ENCODE measurements around the gene APOBEC3A.

Gene APOBEC3A

GRCh38 chr22:38930512-38930911, 26.9 kb upstream of the APOBEC3A start:
- Histone ChIP-seq H3K9ac (ENCODE audit: low read depth, low read length) (no peak overlapping the region), H3K27me3 (ENCODE audit: control insufficient read depth, insufficient read depth, low read length) (peaks cover 45% of the 10 kb centered on the region), H3K9me3 (replicated peaks; ENCODE audit: low read length) (no peaks in the 10 kb centered on the region), H3K4me2 (ENCODE audit: low read length) (no peak overlapping the region), H3K36me3 (ENCODE audit: insufficient read depth, low read length) (no peaks in the 10 kb centered on the region), H3K4me3 (ENCODE audit: low read length) (no peak overlapping the region), H3K4me1 (ENCODE audit: control insufficient read depth, insufficient read depth, low read length) (peaks cover 11% of the 10 kb centered on the region)

- Histone ChIP-seq H3K36me3 (ENCODE audit: insufficient read depth, low read length) (no peaks in the 10 kb centered on the region), H3K4me3 (ENCODE audit: low read length) (no peak overlapping the region), H3K4me2 (ENCODE audit: low read length) (no peak overlapping the region), H3K27me3 (ENCODE audit: control insufficient read depth, insufficient read depth, low read length) (peaks cover 74% of the 10 kb centered on the region), H3K4me1 (ENCODE audit: control insufficient read depth, insufficient read depth, low read length) (no peaks in the 10 kb centered on the region), H3K9me3 (replicated peaks; ENCODE audit: low read length) (no peaks in the 10 kb centered on the region), H3K9ac (ENCODE audit: low read depth, low read length) (no peak overlapping the region)
Observed at GRCh38 chr22:38935023-38935422, 22.4 kb upstream of the APOBEC3A start.

GRCh38 chr22:38935616-38936015, 21.8 kb upstream of the APOBEC3A start:
- Histone ChIP-seq H3K4me2 (ENCODE audit: low read length) (no peak overlapping the region), H3K4me1 (ENCODE audit: control insufficient read depth, insufficient read depth, low read length) (no peaks in the 10 kb centered on the region), H3K4me3 (ENCODE audit: low read length) (no peak overlapping the region), H3K36me3 (ENCODE audit: insufficient read depth, low read length) (no peaks in the 10 kb centered on the region), H3K9ac (ENCODE audit: low read depth, low read length) (no peak overlapping the region), H3K27me3 (ENCODE audit: control insufficient read depth, insufficient read depth, low read length) (peaks cover 73% of the 10 kb centered on the region), H3K9me3 (replicated peaks; ENCODE audit: low read length) (no peaks in the 10 kb centered on the region)

- H3K4me1 ChIP-seq (ENCODE audit: control insufficient read depth, insufficient read depth, low read length): no peaks in the 10 kb centered on the region
- H3K4me3 ChIP-seq (ENCODE audit: low read length): no peak overlapping the region
- H3K36me3 ChIP-seq (ENCODE audit: insufficient read depth, low read length): no peaks in the 10 kb centered on the region
- no peak overlapping the region for H3K9ac ChIP-seq (ENCODE audit: low read depth, low read length)
- no peak overlapping the region for H3K4me2 ChIP-seq (ENCODE audit: low read length)
- peaks cover 79% of the 10 kb centered on the region for H3K27me3 ChIP-seq (ENCODE audit: control insufficient read depth, insufficient read depth, low read length)
- no peaks in the 10 kb centered on the region for H3K9me3 ChIP-seq (replicated peaks; ENCODE audit: low read length)
Observed at GRCh38 chr22:38936562-38936961, 20.8 kb upstream of the APOBEC3A start.

DNA sequence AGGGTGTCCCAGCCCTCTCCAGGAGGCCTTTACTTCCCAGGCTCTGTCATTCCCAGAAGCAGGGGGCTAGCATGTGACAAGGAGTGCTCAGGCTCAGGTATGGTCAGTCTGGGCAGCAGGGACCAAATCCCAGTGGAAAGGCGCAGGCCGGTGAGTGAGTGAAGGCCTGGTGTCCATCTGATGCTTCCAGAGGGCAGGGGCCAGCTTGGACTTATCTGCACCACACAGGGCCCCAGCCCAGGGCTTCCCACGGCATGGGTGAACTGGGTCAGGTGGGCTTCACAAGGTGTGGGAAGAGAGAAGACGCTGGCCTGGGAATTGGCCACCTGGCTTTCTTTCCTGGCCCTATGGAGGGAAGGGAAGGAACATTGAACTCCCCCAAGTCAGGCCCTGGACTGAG, 20.4 kb upstream of the APOBEC3A start:
- Histone ChIP-seq H3K4me3 (ENCODE audit: low read length) (no peak overlapping the region), H3K36me3 (ENCODE audit: insufficient read depth, low read length) (no peaks in the 10 kb centered on the region), H3K4me1 (ENCODE audit: control insufficient read depth, insufficient read depth, low read length) (no peaks in the 10 kb centered on the region), H3K9ac (ENCODE audit: low read depth, low read length) (no peak overlapping the region), H3K27me3 (ENCODE audit: control insufficient read depth, insufficient read depth, low read length) (peaks cover 83% of the 10 kb centered on the region), H3K4me2 (ENCODE audit: low read length) (no peak overlapping the region), H3K9me3 (replicated peaks; ENCODE audit: low read length) (no peaks in the 10 kb centered on the region)

- Histone ChIP-seq H3K36me3 (ENCODE audit: insufficient read depth, low read length) (no peaks in the 10 kb centered on the region), H3K4me1 (ENCODE audit: control insufficient read depth, insufficient read depth, low read length) (no peaks in the 10 kb centered on the region), H3K4me3 (ENCODE audit: low read length) (no peak overlapping the region), H3K9ac (ENCODE audit: low read depth, low read length) (no peak overlapping the region), H3K27me3 (ENCODE audit: control insufficient read depth, insufficient read depth, low read length) (peaks cover 80% of the 10 kb centered on the region), H3K4me2 (ENCODE audit: low read length) (no peak overlapping the region), H3K9me3 (replicated peaks; ENCODE audit: low read length) (no peaks in the 10 kb centered on the region)
Observed at GRCh38 chr22:38937541-38937940, 19.9 kb upstream of the APOBEC3A start.

GRCh38 chr22:38938221-38938620, 19.2 kb upstream of the APOBEC3A start:
- peaks cover 80% of the 10 kb centered on the region for H3K27me3 ChIP-seq (ENCODE audit: control insufficient read depth, insufficient read depth, low read length)
- no peaks in the 10 kb centered on the region for H3K9me3 ChIP-seq (replicated peaks; ENCODE audit: low read length)
- H3K4me1 ChIP-seq (ENCODE audit: control insufficient read depth, insufficient read depth, low read length): no peaks in the 10 kb centered on the region
- H3K36me3 ChIP-seq (ENCODE audit: insufficient read depth, low read length): no peaks in the 10 kb centered on the region
- no peak overlapping the region for H3K4me3 ChIP-seq (ENCODE audit: low read length)
- no peak overlapping the region for H3K9ac ChIP-seq (ENCODE audit: low read depth, low read length)
- H3K4me2 ChIP-seq (ENCODE audit: low read length): no peak overlapping the region

DNA sequence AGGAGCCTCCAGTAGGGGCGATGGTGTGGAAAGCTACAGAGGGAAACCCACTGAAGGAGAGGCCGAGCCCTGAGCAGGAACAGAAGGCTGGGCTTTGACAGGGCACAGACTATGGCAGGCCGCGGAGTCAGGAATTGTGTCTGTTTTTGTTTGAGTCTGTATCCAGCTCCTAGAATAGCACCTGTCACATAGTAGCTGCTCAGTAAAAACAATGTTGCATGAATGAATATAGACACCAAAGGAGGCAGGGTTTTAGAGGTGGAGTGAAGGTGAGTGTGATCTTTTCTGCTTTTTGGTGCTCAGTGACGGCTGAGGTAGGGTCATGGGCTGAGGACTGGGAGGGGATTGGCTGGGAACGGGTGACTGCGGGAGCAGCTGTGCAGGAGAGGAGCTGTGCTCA, 18.5 kb upstream of the APOBEC3A start:
- no peak overlapping the region for H3K9ac ChIP-seq (ENCODE audit: low read depth, low read length)
- peaks cover 82% of the 10 kb centered on the region for H3K27me3 ChIP-seq (ENCODE audit: control insufficient read depth, insufficient read depth, low read length)
- H3K36me3 ChIP-seq (ENCODE audit: insufficient read depth, low read length): no peaks in the 10 kb centered on the region
- no peak overlapping the region for H3K4me2 ChIP-seq (ENCODE audit: low read length)
- no peaks in the 10 kb centered on the region for H3K4me1 ChIP-seq (ENCODE audit: control insufficient read depth, insufficient read depth, low read length)
- H3K4me3 ChIP-seq (ENCODE audit: low read length): no peak overlapping the region
- no peaks in the 10 kb centered on the region for H3K9me3 ChIP-seq (replicated peaks; ENCODE audit: low read length)

GRCh38 chr22:38940811-38941384, 16.5 kb upstream of the APOBEC3A start:
- no peak overlapping the region for H3K4me3 ChIP-seq (ENCODE audit: low read length)
- no peak overlapping the region for H3K9ac ChIP-seq (ENCODE audit: low read depth, low read length)
- no peak overlapping the region for H3K4me2 ChIP-seq (ENCODE audit: low read length)
- H3K9me3 ChIP-seq (replicated peaks; ENCODE audit: low read length): no peaks in the 10 kb centered on the region
- no peaks in the 10 kb centered on the region for H3K36me3 ChIP-seq (ENCODE audit: insufficient read depth, low read length)
- peaks cover 89% of the 10 kb centered on the region for H3K27me3 ChIP-seq (ENCODE audit: control insufficient read depth, insufficient read depth, low read length)
- no peaks in the 10 kb centered on the region for H3K4me1 ChIP-seq (ENCODE audit: control insufficient read depth, insufficient read depth, low read length)

DNA sequence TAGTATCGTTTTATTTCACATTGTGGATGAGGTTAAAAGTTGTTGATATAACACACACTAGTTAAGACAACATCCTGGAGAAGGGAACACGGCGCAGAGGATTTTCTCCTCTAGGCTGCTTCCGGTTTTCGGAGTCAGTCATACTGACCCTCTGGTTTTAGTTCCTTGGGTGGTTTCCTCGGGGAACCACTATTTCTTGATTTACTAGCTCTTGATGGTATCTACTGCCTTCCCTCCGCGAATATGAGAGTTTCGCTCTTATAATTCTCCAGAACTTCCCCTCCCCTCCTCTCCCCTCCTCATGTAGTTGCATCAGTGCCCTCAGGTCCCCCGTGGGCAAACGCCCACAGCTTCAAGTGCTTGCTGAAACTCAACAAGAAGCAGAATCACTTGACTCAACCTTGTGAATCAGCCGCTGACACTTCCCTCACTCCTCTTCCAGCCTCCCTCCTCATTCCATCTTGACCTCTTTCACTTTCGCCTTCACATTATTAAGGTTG, 15.9 kb upstream of the APOBEC3A start:
- no peaks in the 10 kb centered on the region for H3K4me1 ChIP-seq (ENCODE audit: control insufficient read depth, insufficient read depth, low read length)
- H3K4me2 ChIP-seq (ENCODE audit: low read length): no peak overlapping the region
- no peak overlapping the region for H3K4me3 ChIP-seq (ENCODE audit: low read length)
- no peak overlapping the region for H3K9ac ChIP-seq (ENCODE audit: low read depth, low read length)
- H3K9me3 ChIP-seq (replicated peaks; ENCODE audit: low read length): no peaks in the 10 kb centered on the region
- peaks cover 86% of the 10 kb centered on the region for H3K27me3 ChIP-seq (ENCODE audit: control insufficient read depth, insufficient read depth, low read length)
- H3K36me3 ChIP-seq (ENCODE audit: insufficient read depth, low read length): no peaks in the 10 kb centered on the region

DNA sequence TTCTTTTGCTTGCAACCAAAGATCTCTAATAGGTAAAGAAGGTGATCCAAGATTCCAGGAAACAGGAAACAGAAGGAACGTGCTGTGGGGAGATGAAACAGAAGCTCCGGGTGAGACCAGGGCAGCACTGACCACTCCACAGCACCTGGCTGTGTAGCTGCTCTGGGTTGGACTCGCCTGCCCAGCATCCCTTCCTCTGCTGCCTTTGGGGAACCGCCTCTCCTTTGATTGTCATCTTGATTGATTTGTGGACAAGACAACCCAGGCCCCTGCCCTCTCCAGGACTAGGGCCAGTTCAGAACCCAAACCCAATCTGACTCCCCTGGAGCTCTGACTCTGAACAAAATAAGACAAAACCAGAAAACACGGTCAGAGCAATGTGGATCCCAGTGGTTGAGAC, 14.7 kb upstream of the APOBEC3A start:
- Histone ChIP-seq H3K4me1 (ENCODE audit: control insufficient read depth, insufficient read depth, low read length) (no peaks in the 10 kb centered on the region), H3K9ac (ENCODE audit: low read depth, low read length) (no peak overlapping the region), H3K9me3 (replicated peaks; ENCODE audit: low read length) (no peaks in the 10 kb centered on the region)

DNA sequence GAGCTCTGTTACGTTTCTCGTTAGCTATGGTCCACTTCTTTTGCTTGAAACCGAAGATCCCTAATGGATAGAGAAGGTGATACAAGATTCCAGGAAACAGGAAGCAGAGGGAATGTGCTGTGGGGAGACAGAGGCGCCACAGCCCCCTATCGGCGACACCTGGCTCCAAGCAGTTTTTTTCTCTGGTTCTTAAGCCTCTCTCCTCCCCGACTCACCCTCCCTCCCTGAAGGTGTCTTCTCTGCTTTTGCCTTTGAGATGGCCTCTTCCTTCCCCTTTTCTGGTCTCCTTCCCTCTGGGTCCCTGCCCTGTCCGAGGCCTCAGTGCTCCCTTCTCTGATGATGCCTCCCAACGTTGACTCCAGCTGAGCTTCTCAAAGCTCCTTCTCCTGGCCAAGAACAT, 14.2 kb upstream of the APOBEC3A start:
- no peaks in the 10 kb centered on the region for H3K9me3 ChIP-seq (replicated peaks; ENCODE audit: low read length)
- peaks cover 86% of the 10 kb centered on the region for H3K27me3 ChIP-seq (ENCODE audit: control insufficient read depth, insufficient read depth, low read length)
- H3K9ac ChIP-seq (ENCODE audit: low read depth, low read length): no peak overlapping the region
- no peak overlapping the region for H3K4me3 ChIP-seq (ENCODE audit: low read length)
- no peak overlapping the region for H3K4me2 ChIP-seq (ENCODE audit: low read length)
- no peaks in the 10 kb centered on the region for H3K36me3 ChIP-seq (ENCODE audit: insufficient read depth, low read length)
- H3K4me1 ChIP-seq (ENCODE audit: control insufficient read depth, insufficient read depth, low read length): no peaks in the 10 kb centered on the region

More for the DNA sequence above, 14.7 kb upstream of the APOBEC3A start:
- no peak overlapping the region for H3K4me3 ChIP-seq (ENCODE audit: low read length)
- no peaks in the 10 kb centered on the region for H3K36me3 ChIP-seq (ENCODE audit: insufficient read depth, low read length)
- peaks cover 86% of the 10 kb centered on the region for H3K27me3 ChIP-seq (ENCODE audit: control insufficient read depth, insufficient read depth, low read length)
- H3K4me2 ChIP-seq (ENCODE audit: low read length): no peak overlapping the region
